Measurements from ENCODE around the gene ETFB.
A peak's percentile ranks its signal among the peaks of the same experiment; 100 is the strongest.

The ETFB gene

GRCh38 chr19:51346742-51347141, 19.4 kb downstream of the ETFB start:
- no peak for DNase-seq

DNA sequence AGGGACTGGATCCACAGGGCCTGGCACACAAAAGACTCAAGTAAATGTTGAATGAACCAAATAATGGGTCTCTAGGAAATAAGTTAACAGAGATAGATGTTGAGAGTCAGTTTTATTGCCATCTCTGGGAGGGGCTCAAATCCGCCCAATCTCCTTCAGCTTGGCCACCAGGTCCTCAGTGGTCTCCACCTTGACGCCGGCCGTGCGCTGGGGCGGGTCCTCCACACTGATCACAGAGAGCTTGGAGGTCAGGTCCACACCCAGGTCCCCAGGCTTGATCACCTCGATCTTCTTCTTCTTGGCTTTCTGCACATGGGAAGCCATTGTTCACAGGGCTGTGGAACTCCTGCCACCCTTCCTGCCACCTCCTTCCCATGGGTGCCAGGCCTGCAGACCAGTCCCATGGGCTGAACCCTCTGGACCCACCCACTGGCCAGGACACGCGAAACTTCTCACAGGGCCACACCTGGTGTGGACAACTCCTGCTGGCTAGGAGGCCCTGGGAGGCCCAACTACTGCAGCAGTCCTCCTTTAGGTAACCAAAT, 21.0 kb downstream of the ETFB start:
- DNase-seq: no peak

DNA sequence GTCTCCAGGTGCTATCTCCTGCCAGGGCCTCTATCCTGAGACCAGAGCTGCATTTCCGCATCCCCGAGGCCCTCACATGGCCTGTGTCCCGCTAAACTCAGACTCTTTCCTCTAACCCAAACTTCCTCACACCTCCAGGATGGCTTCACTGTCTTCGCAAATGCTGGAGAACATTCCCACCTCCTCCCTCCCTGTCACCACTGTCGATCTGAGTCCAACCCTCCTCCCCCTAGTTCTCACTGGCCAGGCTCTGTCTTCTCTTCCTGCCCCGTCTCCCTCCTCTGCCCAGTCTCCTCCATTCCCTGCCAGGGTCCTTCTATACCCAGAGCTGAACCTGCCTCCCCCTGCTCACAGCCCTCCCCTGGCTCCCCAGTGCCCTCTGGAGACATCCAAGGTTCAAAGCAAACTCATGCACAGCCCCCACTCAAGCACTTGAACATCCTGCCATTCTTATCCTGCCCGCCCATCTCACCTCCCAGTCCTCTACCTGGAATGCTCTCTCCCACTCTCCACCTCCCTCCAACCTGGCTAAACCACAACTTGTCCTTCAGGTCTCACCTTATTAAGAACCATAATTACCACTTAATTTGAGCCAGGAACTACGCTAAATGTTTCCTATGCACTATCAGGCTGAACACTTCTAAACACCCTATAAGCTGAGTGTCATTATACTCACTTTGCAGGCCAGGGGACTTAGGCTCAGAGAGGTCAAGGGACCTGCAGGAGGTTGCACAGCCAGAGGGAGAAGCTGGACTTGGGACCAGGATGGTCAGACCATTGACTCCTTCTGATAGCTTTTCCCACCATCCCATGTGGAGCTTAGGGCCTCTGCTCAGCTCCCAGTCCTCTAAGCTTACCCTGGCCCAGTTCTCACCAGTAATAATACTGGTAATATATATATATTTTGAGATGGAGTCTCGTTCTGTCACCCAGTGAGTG, 23.3 kb downstream of the ETFB start:
- DNase-seq: no peak

- DNase-seq: no peak
These were observed 24.1 kb downstream of the ETFB start, which contains the start of gene VSIG10L for GRCh38 chr19:51341976-51342580. VSIG10L (minus strand) TSS chr19:51342139; CDS start chr19:51342124, 15 bp downstream.

- DNase-seq: no peak
These were observed 25.1 kb downstream of the ETFB start for GRCh38 chr19:51341066-51341465.

DNA sequence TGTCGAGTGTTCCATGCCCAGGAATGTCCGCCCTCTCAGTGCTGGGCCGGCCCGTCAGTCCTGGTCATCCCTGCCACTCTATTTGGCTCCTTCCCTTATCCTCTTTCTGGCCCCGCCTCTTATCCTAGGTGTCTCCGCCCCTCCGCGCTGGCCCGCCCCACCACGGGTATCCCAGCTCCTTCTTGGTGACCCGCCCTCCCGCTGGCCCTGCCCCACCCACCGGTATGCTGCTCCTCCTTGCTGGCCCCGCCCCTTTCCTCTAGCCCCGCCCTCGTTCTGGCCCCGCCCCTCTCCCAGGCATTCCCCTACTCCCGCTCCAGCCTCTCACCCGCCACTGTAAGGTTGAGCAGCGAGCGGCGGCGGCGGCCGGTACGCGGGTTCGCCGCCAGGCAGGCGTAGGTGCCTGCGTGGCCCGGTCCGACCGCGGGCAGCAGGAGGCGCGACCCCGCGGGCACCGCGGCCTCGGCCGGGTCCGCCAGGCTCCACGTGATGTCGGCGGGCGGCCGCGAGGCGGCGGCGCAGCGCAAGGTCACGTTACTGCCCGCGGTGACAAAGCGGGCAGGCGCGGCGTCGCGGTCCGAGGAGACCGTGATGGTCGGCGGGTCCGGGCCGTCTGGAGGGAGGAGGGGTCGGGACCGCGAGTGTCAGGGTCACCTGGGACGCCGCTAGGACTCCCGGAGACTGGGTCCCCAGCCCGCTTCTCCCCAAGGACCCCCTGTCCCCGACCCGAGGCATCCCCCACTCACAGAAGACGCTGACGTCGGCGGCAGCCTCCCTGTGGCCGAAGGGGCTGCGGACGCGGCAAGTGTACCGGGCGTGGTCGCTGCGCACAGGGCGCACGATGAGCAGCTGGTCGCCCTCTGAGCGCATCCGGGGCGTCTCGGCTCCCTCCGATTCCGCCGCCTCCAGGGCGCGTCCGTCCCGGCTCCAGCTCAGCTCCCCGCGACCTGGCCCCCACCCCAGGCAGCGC, 26.2 kb downstream of the ETFB start:
- peak; percentile 99 for DNase-seq

DNA sequence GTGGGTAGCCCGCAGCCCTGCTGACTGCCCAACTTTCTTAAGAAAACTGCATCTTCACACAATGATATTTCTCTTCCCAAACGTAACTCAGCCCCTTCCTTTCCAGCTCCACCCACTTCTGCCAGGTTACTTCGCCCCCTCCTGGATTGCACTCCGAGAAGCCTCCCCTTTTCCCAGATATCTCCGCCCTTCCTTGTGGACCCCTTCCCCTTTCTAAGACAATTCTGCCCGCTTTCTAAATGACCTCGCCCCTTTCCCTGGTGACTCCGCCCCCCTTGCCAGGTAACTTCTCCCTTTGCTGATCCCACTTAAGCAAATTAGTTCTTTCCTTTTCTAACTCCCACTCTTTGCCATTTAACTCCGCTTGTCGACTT, 26.9 kb downstream of the ETFB start:
- no peak for DNase-seq

- peak; percentile 94 for DNase-seq
These were observed 27.4 kb downstream of the ETFB start for GRCh38 chr19:51338563-51339312.

GRCh38 chr19:51337861-51338562, 28.2 kb downstream of the ETFB start:
- DNase-seq: no peak

GRCh38 chr19:51337141-51337860, 28.9 kb downstream of the ETFB start:
- no peak for DNase-seq

DNA sequence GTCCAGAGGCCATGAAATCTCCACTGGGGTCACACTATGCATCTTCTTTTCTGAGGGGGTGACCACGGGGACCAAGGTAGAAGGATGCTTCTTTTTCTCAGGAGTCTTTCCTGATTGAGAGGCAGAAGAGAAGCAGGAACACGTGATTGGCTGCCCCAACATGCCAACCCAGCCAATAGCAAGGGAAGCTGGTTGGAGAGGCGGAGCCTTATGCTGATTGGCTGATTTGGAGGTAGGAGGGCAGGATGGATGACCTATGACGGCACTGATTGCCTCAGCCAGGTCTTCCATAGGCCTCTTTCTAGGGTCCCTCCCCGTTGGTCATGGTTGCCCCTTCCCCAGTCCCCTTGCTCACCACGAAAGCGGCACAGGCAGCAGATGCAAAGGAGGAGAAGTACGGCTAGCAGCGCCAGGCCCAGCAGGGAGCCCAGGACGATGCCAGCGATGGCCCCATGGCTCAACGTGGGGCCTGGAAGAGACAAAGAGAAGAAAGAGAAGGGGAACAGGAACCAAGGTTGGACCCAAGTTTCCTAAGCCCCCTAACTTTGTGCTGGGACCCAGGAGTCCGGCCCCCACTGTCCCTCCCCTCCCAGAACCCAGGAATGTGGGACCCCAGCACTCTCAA, 32.2 kb downstream of the ETFB start:
- peak; percentile 54 for DNase-seq

- no peak for DNase-seq
These were observed 34.5 kb downstream of the ETFB start for GRCh38 chr19:51331716-51332115.

GRCh38 chr19:51331193-51331592, 35.0 kb downstream of the ETFB start:
- no peak for DNase-seq

DNA sequence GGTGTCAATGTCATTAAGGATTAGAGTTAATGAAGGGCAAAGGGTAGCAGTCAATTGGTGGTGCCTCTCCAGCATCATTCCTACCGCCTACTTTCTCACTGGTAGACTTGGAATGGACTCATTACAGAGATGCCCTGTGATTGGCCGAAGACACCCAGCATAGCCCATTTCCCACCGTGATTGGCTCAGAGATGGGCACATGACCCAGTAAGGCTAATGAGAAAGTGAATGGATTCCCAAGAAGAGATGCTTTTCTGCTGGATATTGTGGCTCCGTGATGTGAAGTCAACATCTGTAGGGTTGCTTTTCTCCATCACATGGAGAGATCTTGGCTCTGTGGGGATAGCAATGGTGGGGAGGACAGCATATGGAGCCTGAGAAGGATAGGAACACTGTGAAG, 35.8 kb downstream of the ETFB start:
- DNase-seq: no peak

DNA sequence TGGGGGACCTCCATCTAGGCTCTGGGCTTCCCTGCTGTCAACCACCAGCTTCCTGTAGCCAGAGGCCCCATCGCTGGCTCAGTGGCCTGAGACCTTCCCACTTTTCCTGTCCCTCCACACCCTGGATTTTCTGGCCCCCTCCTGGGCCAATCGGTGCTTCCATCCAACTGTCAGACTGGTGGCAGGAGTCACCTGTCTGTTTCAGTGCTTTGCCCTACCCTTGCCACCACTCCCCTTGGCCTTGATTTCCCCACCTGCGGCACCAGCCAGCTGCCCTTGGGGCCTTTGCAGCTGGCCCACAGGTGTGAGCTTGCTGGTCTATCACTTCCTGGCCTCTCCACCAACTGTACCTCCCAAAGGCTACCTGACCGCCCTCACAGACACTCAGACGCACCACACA, 36.8 kb downstream of the ETFB start:
- DNase-seq: no peak

DNA sequence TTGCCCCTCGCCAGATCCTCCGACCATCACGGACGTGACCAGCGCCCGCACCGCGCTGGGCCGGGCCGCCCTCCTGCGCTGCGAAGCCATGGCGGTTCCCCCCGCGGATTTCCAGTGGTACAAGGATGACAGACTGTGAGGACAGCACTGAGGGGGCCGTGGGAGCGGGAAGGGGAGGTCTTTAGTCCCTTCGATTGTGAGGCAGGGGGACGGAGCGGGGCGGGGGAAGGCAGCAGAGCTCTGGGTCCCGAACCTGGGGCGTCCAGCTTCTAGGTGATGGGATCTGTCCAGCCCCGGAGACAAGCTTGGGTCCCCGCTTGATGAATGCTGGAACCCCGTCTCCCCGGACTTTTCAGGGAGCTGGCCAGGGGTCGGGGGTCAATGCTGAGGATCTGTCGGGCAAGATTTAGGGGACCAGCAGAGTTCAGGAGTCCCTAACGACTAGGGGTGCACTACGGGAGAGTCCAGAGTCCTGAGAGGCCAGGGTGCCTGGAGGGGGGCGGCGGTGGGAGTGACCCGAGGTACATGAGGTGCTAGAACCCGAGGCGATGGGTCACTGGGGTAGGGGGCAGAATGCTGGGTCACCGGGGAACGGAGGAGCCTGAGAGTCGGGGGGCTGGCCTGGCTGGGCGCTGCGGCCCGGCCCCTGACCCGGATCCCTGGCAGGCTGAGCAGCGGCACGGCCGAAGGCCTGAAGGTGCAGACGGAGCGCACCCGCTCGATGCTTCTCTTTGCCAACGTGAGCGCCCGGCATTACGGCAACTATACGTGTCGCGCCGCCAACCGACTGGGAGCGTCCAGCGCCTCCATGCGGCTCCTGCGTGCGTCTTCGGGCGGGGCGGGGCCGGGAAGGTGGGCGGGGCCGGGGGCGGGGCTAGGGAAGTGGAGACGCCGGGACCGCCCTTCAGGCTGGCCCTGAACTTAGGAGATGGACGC, 38.9 kb downstream of the ETFB start:
- peak; percentile 82 for DNase-seq

GRCh38 chr19:51326216-51327065, 39.7 kb downstream of the ETFB start:
- DNase-seq: no peak
